MM.1S (cell line): ENCODE data around the gene NELL1.

ENCODE experiments used
- EZH2 ChIP-seq: fragments of 300-600 bp; sonication (generic); optimal IDR thresholded peaks from 2 replicates; pipeline ENCODE3; 2017; ENCODE audit warnings: low read depth, mild to moderate bottlenecking, antibody characterized with exemption, low read length, mixed read lengths
- TF ChIP-seq, protein P1 (sequence below): fragments of 300-600 bp; sonication (generic); IDR thresholded peaks from 2 replicates; pipeline ENCODE4 v1.5.1; 2016; ENCODE audit warnings: antibody characterized with exemption, low read length, mixed read lengths

DNA sequence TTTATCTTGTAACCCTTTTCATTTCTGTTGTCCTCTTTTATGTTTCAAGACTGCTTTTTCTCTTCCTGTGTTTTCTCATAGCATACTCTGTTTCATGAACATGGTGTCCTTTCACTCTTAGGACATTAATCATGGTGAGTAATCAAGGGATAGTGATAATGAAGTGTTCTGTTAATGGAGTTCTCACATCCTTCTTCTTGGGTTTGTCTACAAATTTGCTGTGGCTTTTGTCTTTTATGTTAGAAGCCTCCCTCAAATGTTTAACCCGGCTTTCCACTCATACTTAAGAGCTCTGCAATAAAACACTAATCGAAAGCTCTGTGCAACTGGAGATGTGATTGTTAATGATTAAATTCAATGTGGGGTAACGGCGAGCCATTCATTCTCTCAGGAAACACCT, 593.6 kb downstream of the NELL1 start:
- TF ChIP-seq EZH2, result no peak
- TF ChIP-seq, protein P1, sequence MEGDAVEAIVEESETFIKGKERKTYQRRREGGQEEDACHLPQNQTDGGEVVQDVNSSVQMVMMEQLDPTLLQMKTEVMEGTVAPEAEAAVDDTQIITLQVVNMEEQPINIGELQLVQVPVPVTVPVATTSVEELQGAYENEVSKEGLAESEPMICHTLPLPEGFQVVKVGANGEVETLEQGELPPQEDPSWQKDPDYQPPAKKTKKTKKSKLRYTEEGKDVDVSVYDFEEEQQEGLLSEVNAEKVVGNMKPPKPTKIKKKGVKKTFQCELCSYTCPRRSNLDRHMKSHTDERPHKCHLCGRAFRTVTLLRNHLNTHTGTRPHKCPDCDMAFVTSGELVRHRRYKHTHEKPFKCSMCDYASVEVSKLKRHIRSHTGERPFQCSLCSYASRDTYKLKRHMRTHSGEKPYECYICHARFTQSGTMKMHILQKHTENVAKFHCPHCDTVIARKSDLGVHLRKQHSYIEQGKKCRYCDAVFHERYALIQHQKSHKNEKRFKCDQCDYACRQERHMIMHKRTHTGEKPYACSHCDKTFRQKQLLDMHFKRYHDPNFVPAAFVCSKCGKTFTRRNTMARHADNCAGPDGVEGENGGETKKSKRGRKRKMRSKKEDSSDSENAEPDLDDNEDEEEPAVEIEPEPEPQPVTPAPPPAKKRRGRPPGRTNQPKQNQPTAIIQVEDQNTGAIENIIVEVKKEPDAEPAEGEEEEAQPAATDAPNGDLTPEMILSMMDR, result no peak
